HG02840 (cell line): Measurements from ENCODE around the gene DHX58.
"Not testable (repeated sequence)": the region's sequence is repeated elsewhere in the genome, so short reads cannot be mapped to it uniquely, and the experiment has no call there.

Experiments
- ATAC-seq: cut with Tn5 transposase; IDR thresholded peaks from one replicate; pipeline ENCODE4 v1.9.1; 2021; ENCODE audit warnings: mild to moderate bottlenecking, moderate library complexity, moderate number of reproducible peaks; ENCODE audit not compliant: unreplicated experiment, low FRiP score

The DHX58 gene

GRCh38 chr17:42112552-42113176 lies at the start of gene DHX58:
TSS of gene DHX58 (minus strand) at chr17:42112714. CDS start at chr17:42111892, 822 bp downstream.
- ATAC-seq, result peak; percentile 51

GRCh38 chr17:42160531-42160910 lies 48.0 kb upstream of the DHX58 start:
- ATAC-seq, result no peak

- ATAC-seq, result no peak
These were observed 47.4 kb upstream of the DHX58 start for GRCh38 chr17:42159796-42160530.

GRCh38 chr17:42155614-42156045 lies 43.1 kb upstream of the DHX58 start:
- no peak for ATAC-seq

GRCh38 chr17:42153919-42154742 lies 41.6 kb upstream of the DHX58 start:
- no peak for ATAC-seq

GRCh38 chr17:42146911-42147607 lies 34.5 kb upstream of the DHX58 start:
- ATAC-seq, result no peak

- ATAC-seq, result not testable (repeated sequence)
These were observed 30.6 kb upstream of the DHX58 start for GRCh38 chr17:42143138-42143537.

GRCh38 chr17:42142371-42142896 lies 29.9 kb upstream of the DHX58 start:
- ATAC-seq, result no peak

GRCh38 chr17:42141382-42141781 lies 28.9 kb upstream of the DHX58 start:
- ATAC-seq, result no peak

GRCh38 chr17:42140690-42141089 lies 28.2 kb upstream of the DHX58 start:
- not testable (repeated sequence) for ATAC-seq

GRCh38 chr17:42138749-42139492 lies 26.4 kb upstream of the DHX58 start:
- no peak for ATAC-seq

- ATAC-seq, result no peak
These were observed 24.1 kb upstream of the DHX58 start for GRCh38 chr17:42136654-42137051.

GRCh38 chr17:42135664-42136653 lies 23.4 kb upstream of the DHX58 start:
- no peak for ATAC-seq

GRCh38 chr17:42135151-42135550 lies 22.6 kb upstream of the DHX58 start:
- ATAC-seq, result no peak

GRCh38 chr17:42133461-42134041 lies 21.0 kb upstream of the DHX58 start:
- ATAC-seq, result no peak

- ATAC-seq, result no peak
These were observed 20.4 kb upstream of the DHX58 start for GRCh38 chr17:42132941-42133340.

- ATAC-seq, result no peak
These were observed 19.5 kb upstream of the DHX58 start for GRCh38 chr17:42131981-42132432.

- ATAC-seq, result no peak
These were observed 18.7 kb upstream of the DHX58 start for GRCh38 chr17:42131232-42131631.
